HUDEP-2 (cell line): ENCODE measurements around the gene SLC39A7.

ENCODE experiments used
- DNase-seq, 76 experiments: peaks; one replicate each; lab custom pipeline; 2025; ENCODE audit not compliant: unreplicated experiment in 76 of 76; lab: John Stamatoyannopoulos, UW

SLC39A7 gene, protein sequence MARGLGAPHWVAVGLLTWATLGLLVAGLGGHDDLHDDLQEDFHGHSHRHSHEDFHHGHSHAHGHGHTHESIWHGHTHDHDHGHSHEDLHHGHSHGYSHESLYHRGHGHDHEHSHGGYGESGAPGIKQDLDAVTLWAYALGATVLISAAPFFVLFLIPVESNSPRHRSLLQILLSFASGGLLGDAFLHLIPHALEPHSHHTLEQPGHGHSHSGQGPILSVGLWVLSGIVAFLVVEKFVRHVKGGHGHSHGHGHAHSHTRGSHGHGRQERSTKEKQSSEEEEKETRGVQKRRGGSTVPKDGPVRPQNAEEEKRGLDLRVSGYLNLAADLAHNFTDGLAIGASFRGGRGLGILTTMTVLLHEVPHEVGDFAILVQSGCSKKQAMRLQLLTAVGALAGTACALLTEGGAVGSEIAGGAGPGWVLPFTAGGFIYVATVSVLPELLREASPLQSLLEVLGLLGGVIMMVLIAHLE

DNA sequence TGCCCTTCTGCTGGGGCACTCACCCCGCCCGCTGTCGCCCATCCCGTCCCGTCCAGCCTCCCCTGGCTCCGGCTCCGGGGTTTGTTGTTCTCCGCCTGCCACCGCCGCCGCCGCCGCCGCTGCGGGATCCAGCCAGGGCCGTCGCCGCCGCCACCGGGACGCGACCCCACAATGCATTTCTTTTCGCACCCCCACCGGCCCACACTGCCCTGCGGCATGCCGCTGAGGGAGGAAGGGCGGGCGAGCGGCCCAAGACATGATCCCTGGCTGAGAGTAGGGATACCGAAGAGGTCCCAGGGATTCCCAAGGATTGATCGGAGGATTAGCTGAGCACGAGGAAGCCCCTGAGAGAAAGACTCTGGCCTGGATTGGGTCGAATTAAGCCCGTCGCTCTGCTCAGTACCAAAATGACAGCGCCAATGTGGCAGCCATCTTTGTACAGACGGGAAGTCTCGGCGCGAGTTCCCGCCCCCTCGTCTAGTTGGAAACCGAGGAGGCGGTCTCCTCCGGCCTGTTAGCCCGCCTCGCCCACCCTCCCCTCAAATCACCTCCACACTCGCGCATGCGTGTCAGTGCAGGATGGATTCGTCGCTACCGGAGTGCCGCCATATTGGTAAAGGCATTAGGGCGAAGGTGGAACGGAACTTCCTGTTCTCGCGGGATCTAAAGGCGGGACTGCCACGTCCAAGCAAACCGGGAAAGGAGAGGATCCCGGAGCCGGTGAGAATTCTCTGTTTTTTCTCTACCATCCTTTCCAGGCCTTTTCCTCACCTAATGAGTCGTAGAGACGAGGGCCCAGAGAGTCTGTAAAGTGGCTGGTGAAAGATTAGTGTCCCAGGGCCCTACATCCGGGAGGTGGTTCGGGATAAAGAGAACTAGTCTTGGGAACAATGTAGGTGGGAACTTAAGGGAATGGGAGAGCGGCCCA is at the start of gene SLC39A7, which contains the start of gene RXRB:
SLC39A7 (plus strand) TSS at position 649 of the 928 bp plus-strand sequence. CDS start 379 bp downstream, outside the sequence.
RXRB (minus strand) TSS at position 447 of the 928 bp plus-strand sequence; CDS start at position 258, 189 bp downstream.
- peak in 75 of 76 experiments; percentile 80 to 100 (median 99) for DNase-seq

DNA sequence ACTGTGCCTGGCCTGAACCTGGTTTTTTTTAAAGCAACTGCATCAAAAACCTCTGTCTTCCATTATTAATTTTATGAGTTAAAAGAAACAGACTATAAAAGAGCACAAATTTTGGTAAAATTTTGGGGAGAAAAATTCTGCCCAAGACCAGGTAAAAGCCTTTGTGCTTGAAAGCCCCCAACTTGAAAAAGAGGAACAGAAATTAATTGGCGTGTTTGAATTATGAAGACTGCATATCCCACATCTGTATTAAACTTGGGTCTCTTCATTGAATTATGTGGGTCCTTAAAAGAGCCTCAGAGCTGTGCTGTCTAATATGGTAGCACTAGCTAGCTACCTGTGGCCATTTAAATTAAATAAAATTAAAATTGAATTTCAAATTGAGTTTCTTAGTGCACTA is 49.6 kb upstream of the SLC39A7 start:
- no peak for DNase-seq

DNA sequence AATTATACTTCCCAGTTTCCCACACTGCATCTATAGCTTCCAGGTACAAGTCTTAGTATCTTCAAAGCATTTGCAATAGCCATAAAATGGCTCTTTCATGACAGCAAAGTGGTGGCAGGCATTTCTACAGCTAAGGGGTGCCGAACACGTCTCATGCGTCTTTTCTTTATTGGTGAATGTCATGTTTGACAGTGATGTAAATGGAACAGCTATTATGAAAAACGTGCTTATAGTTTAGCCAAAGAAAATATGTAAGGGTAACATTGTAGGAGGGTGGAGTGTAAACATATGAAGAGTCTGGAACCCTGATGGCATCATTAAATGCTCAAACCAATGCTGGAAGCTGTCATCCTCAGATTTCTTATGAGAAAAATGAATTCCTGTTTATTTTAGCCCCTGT is 46.3 kb upstream of the SLC39A7 start:
- no peak for DNase-seq

DNA sequence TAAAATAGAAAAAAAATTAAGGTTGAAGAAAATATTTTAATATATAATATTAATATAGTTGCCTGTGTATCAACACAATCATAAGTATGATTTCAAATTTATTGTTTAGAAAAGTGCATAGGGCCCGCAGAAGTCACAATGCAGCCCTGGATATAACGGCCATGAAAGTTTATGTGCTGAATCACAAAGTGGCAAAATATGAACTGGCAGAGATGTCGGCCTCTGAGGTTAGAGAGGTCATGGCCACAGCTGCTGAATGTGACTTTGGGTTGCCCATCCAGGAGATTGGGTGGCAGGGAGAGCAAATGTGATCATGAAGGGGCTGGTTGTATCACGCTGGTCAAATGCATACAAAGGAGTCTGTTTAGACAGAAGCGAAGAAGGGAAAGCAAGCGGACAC is 44.1 kb upstream of the SLC39A7 start:
- DNase-seq = no peak

DNA sequence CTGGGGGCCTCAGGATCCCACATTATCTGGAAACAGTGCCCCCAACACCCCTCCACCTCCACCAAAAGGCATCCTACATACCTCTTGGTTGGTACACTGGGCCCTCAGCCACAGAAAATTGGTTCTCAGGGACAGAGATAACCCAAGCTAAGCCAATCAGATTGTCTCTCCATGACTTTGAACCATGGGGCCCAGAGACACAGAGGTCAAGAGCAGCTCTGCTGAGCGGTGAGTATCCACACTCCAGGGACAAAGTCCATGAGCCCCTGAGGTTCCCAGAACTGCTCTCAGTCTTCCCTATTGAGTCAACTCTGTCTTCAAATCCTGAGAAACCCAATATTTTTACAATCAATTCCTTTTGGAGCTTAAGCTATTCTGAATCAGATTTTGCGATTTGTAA is 43.7 kb upstream of the SLC39A7 start:
- DNase-seq = no peak

DNA sequence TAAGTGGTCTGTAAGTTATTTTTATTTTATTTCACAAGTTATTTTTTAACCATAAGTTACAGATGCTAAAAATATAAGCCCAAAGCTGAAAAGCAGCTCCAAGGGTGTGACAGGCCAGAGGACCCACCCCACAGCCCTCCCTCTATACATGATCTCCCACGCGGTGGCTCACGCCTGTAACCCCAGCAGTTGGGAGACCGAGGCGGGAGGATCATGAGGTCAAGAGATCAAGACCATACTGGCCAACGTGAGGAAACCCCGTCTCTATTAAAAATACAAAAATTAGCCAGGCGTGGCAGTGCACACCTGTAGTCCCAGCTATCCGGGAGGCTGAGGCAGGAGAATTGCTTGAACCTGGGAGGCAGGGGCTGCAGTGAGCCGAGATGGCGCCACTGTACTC is 40.6 kb upstream of the SLC39A7 start:
- DNase-seq = no peak

DNA sequence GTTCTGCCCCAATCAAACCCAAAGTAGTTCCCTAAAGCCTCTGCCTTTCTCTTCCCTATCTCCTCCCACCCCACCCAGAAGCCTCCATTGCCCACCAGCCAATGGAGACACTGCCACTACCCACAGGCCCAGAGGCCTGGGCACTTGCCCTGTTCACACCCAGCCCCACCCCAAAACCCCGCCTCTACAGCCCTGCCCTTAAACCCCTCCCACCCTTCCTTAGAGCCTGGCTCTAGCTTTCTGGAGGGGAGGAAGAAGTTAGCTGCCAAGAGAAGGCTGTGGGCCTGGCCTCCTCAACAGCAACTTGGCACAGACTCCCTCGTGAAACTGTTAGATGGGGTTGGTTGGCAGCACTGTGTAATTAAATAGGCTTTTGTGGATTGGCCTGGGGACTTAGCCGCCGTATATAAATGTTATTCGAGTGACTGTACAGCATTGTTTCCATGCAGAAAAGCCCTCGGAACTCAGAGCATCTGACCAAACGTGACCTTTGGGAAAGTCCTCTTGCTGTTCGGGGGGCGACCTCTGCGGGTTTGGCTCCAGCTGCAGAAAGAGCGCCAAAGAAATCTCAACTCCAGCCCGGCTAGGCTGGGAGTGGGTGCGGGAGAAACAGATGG is 39.8 kb upstream of the SLC39A7 start:
- peak in 73 of 76 experiments; percentile 65 to 98 (median 90) for DNase-seq

DNA sequence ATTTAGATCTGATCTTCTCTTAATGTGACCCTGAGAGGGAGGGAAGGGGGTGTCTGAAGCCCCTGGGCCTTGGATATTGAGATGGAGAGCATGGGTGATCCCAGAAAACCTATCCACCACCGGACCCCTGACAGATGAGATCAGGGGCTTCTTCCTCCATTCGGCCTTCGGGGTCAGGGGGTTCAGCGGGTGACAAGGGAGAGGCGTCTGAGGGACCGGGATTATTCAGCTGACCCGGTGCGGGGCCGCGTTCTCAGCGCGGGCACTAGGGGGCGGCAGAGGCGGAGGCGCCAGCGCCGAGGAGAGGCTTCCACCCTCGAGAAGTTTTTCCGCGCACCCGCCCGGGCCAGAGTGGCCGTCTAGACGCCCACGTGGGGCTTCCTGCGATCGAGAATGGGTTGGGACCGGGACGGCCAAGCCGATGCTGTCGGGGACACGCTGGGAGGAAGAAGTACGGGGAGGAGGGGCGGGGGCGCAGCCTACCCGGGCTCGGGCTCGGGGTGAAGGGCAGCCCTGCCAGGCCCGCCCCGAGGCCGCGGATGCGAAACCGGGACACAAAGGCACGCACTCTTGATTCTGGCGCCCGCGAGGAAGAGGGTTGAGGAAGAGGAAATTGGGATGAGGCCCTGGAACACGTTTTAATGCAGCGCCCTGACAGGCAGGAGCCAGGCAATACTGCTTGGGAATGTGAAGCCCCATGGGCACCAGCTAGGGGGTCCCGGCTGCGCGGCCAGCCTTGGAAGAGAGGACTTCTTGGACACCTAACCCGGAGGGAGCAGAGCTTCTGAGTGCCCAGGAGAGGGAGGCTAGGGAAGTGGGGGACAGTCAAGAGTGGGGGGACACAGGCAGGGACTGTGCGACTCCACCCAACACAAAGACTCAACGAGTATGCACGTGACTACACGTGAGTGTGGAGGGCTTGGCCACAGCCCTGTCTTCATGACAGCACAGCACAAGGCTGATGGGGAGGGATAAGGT is 39.0 kb upstream of the SLC39A7 start:
- DNase-seq = peak in 72 of 76 experiments; percentile 28 to 93 (median 76)

DNA sequence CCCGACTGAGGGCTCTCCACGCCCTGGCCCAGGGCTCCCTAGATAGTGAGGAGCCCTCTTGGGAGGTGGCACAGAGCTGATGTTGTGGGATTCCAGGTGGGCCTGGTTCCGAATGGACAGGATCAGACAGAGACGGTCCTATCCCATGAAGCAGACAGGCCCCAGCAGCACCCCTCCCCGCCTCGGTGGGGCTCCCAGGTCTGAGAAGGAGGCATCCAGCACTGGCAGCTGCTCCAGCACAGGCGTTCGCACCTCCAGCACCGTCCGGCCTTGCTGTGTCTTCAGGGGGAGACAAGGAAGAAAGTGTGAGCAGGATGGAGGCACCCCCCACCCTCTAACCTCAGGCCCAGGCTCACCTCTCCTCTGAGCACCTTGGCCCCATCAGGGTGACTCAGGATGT is 37.1 kb upstream of the SLC39A7 start:
- peak in 7 of 76 experiments; percentile 10 to 40 (median 24) for DNase-seq

DNA sequence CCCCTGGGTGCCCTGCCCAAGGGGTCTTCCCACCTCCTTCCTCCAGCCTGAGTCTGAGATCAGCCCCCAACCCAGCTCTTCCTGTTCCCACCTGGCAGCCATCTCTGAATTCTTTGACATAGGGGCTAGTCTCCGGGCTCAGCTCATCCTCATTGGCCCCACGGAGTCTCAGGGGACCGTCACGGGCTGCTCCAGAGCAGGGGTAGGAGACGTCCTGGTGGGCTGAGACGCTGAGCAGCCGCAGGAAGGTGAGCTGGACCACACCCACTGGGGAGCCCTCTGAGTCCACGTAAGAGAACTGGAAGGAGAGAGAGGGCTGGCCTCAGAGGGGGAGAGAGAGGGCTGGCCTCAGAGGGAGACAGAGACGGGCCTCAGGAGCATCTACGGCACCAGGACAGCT is 36.5 kb upstream of the SLC39A7 start:
- no peak for DNase-seq

DNA sequence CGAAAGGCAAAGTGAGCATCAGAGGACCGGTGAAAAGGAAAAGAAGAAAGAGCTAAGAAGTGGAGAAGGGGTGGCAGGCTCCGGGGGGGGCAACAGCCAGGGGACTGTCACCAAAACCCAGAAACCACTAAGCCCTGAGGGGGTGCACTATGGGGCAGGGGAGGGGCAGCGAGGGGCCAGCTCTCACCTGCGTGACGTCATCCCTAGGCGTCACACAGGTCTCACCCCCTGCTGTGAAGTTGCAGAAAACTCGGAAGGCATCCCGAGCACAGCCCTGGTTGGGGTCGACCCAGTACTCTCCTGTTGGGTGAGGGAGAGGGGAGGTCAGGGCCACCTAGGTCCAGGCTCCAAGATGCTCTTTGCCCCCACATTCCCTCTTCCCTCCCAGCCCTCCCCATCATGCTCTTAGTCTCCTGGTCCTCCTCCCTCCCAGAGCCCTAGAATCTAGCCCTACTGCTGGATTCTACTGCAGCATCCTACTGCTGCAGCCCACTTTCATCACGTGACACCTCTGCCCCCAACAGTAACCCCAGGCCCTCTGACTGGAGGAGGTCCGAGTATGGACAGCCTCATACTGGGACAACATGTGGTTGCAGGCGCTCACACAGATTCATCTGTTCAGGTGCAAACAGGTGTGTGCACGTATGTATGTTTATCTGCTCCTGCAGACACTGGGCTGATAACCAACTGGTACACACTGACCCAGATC is 35.8 kb upstream of the SLC39A7 start:
- DNase-seq = no peak

DNA sequence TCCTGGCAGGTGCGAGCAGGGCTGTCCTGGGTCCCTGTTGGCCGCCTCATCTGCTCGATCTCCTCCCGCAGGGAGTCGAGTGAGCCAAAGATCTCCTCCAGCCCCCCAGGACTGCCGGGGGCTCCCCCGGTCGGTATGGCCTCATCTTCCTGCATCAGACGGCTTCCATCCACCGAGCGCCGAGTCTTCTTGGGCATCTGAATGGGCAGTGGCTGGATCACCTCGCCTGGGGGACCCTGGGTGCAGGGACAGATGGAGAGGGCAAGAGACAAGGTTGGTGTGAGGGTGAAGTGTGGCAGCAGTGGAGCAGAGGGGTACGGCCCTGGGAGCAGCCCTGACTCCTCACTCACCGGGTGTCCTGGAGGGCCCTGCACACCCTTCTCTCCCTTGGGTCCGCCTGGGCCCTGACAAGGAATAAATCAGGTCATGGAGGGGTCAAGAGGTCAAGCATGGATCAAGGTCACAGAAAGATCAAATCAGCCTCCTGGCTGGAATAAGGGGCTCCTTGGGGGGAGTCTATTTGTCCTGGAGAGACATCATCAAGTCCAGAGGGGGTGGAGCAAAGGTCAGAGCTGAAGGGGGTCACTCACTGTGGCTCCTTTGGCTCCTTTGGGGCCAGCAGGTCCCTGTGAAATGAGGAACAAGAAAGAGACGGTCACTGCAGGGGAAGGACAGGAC is 34.9 kb upstream of the SLC39A7 start:
- no peak for DNase-seq

DNA sequence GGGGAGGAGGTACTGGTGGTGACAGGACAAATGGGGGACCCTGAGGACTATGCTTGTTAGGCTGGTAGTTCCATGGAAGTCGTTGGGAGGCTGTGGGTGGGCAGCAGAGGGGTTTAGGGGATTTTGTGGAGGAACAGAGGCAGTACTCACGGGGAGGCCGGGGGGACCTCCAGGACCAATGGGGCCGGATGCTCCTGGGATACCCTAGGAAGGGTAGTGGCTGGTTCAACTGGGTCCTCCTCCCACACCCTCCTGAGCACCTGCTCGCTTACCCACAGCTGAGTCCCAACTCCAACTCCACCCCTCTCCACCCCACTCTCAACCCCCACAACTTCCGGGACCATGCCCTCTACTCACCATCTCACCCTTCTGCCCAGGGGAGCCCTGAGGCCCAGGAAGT is 34.3 kb upstream of the SLC39A7 start:
- DNase-seq = no peak

DNA sequence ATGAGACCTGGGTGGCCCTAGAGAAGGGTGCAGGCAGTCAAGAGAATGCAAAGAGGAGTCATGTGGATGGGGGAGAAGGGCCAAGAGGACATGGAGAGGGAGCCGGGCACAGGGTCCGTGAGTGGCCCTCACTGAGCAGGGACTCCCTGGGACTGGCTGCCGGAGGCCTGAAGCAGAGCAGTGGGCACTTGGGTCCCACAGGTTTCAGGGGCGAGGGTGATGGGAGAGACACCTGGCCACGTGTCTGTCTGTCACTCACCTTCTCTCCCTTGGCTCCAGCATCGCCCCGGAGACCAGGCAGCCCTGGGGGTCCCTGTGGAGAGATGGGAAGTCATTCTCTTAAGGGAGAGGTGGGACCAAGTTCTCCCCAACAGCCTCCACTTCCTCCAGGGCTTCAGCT is 33.9 kb upstream of the SLC39A7 start:
- no peak for DNase-seq

DNA sequence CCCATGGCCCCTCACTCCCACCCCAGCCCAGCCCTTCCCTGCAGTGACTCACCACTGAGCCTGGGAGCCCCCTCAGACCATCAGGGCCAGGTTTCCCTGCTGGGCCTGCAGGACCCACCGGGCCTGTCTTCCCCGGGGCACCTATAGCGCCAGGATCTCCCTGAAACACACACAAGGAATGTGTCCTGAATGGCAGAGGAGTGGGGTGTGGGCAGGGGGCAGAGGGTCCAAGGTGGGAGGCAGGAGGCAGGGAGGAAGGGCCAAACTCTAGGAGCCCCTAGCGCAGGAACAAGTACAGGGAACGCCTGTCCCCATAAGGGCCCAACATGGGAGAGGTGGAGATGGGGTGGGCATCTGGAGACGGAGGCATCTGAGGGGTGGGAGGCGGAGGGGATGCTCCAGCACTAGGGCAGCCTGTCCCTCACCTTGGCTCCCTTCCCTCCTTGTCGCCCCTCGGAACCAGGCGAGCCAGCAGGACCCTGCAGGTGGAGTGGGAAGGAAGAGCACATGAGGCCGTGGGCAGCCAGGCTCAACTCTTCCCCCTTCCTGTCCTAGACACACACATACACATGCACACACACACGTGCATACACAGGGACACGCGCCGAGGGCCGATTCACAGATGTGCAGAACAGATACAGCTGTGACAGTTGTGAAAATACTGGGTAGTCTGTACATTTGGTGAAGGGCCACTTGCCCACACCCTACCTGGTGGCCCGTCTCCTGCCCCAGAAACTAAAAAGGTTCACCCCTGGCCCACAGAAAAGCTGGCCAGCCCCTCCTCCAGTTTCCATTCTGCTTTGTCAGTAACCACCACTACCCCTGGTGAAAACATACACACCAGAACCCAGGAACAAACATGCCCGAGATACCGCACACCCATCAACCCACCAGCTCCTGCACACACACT is 33.0 kb upstream of the SLC39A7 start:
- DNase-seq = peak in 9 of 76 experiments; percentile 12 to 42 (median 24)

DNA sequence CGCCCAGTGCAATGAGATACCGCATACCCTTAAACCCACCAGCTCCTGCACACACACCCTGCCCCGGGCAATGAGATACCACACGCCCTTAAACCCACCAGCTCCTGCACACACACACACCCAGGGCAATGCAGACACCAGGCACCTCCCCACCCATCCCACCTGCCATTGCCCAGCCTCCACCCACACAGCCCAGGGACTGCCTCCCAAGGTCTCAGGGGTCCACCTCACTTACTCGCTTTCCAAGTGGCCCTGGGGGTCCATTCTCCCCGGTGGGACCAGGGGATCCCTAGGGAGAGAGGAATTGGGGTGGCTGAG is 32.4 kb upstream of the SLC39A7 start:
- DNase-seq = no peak

DNA sequence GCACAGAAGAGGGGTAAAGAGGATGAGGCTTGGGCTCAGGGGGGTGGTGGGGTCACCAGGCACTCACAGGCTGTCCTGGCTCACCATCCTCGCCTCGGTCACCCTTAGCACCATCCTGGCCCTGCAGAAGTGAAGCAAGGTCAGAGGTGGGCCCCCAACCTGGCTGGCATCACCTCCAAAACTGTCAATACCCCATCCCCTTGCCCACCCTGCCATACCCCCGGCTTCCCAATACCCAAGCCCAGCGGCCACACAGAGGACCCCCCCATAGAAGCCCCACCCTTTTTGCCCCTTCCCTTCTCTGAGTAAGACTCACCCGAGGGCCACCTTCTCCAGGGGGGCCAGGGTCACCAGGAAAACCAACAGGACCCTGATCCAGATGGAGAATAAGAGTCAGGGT is 32.0 kb upstream of the SLC39A7 start:
- DNase-seq = no peak
